Endothelial cell (in vitro differentiated cells): ENCODE measurements around the gene MT1G. TPM values are rescaled to one million over a fixed set of nuclear protein-coding genes. Genes with fewer than 3 reads are reported as not detected.
"Not testable (repeated sequence)": the region's sequence is repeated elsewhere in the genome, so short reads cannot be mapped to it uniquely, and the experiment has no call there.

Source experiments
- DNase-seq: peaks from one replicate; pipeline ENCODE4 v3.0.0; 2021; ENCODE audit warnings: low spot score
- H3K27ac Mint-ChIP-seq: one replicate; pipeline ENCODE4 v1.8.0; 2021; ENCODE audit warnings: mixed read lengths, inconsistent platforms; ENCODE audit not compliant: unreplicated experiment
- H3K27me3 Mint-ChIP-seq: one replicate; pipeline ENCODE4 v1.8.0; 2021; ENCODE audit warnings: mild to moderate bottlenecking, moderate library complexity, mixed read lengths, inconsistent platforms; ENCODE audit not compliant: unreplicated experiment
- H3K36me3 Mint-ChIP-seq: one replicate; pipeline ENCODE4 v1.8.0; 2021; ENCODE audit warnings: mild to moderate bottlenecking, low read depth, mixed read lengths, inconsistent platforms; ENCODE audit not compliant: unreplicated experiment
- H3K4me1 Mint-ChIP-seq: one replicate; pipeline ENCODE4 v1.8.0; 2021; ENCODE audit warnings: mild to moderate bottlenecking, mixed read lengths, inconsistent platforms; ENCODE audit not compliant: unreplicated experiment
- H3K4me3 Mint-ChIP-seq: one replicate; pipeline ENCODE4 v1.8.0; 2021; ENCODE audit warnings: mild to moderate bottlenecking, mixed read lengths, inconsistent platforms; ENCODE audit not compliant: unreplicated experiment
- H3K9me3 Mint-ChIP-seq: one replicate; pipeline ENCODE4 v1.8.0; 2021; ENCODE audit warnings: mixed read lengths, inconsistent platforms; ENCODE audit not compliant: unreplicated experiment
- total RNA-seq: library from RNA; stranded (reverse); fragmentation: NEBNext Ultra II Directional; extraction: Animal tissue kit (Norgen Biotek cat#: 25700); gene quantifications from one replicate; pipeline ENCODE4 v1.2.1, GENCODE V29; 2021; ENCODE audit not compliant: unreplicated experiment
- TF ChIP-seq, protein P1 (sequence below): fragments of 200-600 bp; sonication (generic); IDR thresholded peaks from one replicate; pipeline ENCODE4 v1.5.0; 2021; ENCODE audit warnings: antibody characterized with exemption; ENCODE audit not compliant: unreplicated experiment

MT1G gene
- total RNA-seq, 1 donor from 2014 or later, result not detected

DNA sequence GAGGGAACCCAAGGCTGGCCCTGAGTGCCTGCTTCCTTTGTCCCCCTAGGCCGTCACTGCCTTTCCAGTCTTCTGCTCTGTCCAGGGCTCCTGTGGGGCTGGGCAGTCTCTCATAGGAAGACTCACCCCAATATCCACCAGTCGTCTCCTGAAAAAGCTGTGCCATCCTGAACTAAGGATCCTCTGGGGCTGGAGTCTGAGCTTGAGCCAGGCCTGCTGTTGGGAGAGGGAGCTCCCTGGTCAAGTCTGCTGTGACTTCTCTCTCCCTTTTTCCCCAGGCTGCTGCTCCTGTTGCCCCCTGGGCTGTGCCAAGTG lies 2.7 kb upstream of the MT1G start:
- H3K9me3 Mint-ChIP-seq, result no peaks in the 10 kb centered on the region
- TF ChIP-seq, protein P1, sequence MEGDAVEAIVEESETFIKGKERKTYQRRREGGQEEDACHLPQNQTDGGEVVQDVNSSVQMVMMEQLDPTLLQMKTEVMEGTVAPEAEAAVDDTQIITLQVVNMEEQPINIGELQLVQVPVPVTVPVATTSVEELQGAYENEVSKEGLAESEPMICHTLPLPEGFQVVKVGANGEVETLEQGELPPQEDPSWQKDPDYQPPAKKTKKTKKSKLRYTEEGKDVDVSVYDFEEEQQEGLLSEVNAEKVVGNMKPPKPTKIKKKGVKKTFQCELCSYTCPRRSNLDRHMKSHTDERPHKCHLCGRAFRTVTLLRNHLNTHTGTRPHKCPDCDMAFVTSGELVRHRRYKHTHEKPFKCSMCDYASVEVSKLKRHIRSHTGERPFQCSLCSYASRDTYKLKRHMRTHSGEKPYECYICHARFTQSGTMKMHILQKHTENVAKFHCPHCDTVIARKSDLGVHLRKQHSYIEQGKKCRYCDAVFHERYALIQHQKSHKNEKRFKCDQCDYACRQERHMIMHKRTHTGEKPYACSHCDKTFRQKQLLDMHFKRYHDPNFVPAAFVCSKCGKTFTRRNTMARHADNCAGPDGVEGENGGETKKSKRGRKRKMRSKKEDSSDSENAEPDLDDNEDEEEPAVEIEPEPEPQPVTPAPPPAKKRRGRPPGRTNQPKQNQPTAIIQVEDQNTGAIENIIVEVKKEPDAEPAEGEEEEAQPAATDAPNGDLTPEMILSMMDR, result no peak
- DNase-seq, result no peak
- H3K4me1 Mint-ChIP-seq, result peaks cover 14% of the 10 kb centered on the region
- H3K36me3 Mint-ChIP-seq, result peaks cover 7% of the 10 kb centered on the region
- H3K27ac Mint-ChIP-seq, result no peak overlapping the region
- no peak overlapping the region for H3K4me3 Mint-ChIP-seq
- peaks cover 52% of the 10 kb centered on the region for H3K27me3 Mint-ChIP-seq

DNA sequence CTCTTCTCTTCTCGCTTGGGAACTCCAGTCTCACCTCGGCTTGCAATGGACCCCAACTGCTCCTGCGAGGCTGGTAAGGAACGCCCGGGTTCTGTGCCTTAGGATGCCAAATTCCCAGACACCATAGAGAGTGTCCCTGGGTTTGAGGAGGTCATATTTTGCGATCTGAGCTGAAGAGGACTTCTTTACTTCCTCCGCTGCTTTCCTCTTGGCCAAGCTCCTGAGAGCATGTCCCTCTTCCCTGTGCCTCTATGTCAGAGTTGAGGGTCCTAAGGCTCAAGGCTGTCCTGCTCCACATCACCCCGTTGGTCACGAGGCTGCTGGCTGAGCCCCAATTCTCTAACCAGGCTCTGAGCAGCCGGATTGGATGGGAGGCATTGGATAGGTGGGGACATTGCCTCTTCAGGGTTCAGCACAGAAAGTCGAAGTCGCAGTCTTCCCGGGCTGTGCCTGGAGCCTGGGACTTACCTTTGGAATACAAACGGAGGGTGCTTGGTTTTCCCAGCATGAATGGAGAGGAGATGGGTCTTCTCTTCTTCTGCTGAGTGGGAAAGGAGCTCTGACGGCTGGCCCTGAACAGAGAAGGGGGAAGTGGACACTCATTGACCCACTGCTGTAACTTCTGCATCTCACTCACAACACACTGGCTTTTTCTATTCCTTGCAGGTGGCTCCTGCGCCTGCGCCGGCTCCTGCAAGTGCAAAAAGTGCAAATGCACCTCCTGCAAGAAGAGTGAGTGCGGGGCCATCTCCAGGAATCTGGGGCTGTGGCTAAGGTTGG lies 2.2 kb upstream of the MT1G start:
- no peak for DNase-seq
- H3K4me3 Mint-ChIP-seq, result no peak overlapping the region
- peaks cover 47% of the 10 kb centered on the region for H3K27me3 Mint-ChIP-seq
- no peak overlapping the region for H3K27ac Mint-ChIP-seq
- H3K9me3 Mint-ChIP-seq, result no peaks in the 10 kb centered on the region
- TF ChIP-seq, protein P1, result no peak
- peaks cover 7% of the 10 kb centered on the region for H3K36me3 Mint-ChIP-seq
- H3K4me1 Mint-ChIP-seq, result peaks cover 10% of the 10 kb centered on the region

DNA sequence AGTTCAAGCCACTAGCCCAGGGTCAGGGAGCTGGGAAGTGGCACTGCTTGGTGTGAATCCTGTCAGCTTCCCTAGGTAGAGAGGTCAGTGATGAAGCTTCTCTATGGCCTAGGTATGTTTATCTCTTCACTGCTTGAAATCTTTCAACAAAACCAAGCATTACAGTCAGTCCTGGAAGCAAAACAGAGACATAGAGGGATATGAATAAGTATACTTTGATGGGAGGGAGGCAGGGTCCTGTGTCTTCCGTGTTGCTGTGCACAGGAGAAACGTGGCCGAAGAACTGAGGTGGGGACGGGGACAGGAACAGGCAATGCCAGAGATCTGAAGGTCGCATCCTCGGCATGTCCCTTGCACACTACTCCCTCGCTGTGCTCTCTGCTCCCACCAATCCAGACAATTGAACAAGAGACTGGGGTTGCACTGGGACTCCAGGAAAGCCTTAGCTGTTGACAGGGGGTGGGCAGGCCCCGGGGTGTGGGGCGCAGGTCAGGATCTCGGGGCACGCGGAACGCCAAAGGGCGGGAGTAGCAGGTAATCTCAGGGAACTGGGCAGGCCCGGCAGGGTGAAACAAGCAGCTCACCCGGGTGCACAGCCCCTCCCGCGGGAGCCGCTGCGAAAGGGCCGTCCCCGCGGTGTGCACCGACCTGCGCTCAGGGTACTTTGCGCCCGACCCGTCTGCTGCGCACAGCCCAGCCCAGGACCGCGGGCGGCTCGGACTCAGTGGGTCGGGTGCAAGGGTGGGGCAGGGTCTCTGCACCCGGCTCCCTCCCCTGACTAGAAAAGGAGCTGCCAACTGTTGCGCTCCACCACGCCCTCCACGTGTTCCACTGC lies 1.4 kb upstream of the MT1G start, which contains the start of gene MT1H:
MT1H (plus strand) TSS at position 810 of the 835 bp plus-strand sequence. CDS start 71 bp downstream, outside the sequence.
- Mint-ChIP-seq H3K27ac (no peak within 1 kb of the TSS), H3K4me1 (peaks cover 10% of the 10 kb centered on the region), H3K27me3 (peaks cover 42% of the 10 kb centered on the region), H3K9me3 (no peaks in the 10 kb centered on the region), H3K36me3 (peaks cover 7% of the 10 kb centered on the region), H3K4me3 (no peak within 1 kb of the TSS)
- DNase-seq, result no peak
- TF ChIP-seq, protein P1, result no peak

DNA sequence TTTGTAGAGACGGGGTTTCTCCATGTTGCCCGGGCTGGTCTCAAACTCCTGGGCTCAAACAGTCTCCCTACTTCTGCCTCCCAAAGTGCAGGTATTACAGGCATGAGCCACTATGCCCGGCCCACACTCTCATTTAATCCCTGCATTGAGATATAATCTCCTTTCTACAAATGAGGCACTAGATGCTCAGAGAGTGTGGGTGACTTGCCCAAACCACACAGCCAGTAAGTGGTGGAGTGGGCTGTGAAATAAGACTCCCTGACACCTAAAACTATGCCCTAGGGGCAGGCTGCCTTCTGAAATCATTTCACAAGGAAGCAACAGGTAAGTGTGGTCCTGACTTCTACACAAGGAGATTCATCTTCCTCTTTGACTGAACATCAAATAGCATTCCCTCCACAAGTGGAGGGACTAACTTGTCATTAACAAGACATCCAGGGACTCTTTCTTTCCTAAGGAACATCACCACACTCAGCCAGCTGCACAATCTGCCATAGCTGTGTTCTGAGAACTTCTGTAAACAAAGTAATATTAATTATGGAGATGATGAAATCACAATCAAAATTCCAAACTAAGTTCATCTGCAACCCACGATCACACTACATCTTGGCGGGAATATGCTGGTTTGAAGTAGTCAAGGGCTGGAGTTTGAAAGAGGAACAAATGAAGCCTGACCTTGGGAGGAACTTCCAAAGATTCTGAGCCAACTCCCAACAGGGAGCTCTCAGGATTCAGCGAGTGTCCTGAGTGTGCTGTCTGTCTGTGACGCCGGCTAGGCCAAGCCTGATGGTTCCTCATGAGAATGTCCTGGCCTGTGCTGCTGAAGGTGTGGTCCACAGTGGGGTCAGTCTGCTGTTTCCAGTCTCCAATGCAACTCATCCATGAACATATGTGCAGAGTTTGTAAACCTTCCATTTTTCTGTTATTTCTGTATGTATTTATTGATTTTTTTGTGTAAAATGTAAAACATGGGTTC lies 2.3 kb downstream of the MT1G start:
- not testable (repeated sequence) for DNase-seq, H3K27ac Mint-ChIP-seq, H3K4me3 Mint-ChIP-seq, H3K36me3 Mint-ChIP-seq, H3K9me3 Mint-ChIP-seq
- H3K4me1 Mint-ChIP-seq, result peaks cover 13% of the 10 kb centered on the region
- peaks cover 36% of the 10 kb centered on the region for H3K27me3 Mint-ChIP-seq

DNA sequence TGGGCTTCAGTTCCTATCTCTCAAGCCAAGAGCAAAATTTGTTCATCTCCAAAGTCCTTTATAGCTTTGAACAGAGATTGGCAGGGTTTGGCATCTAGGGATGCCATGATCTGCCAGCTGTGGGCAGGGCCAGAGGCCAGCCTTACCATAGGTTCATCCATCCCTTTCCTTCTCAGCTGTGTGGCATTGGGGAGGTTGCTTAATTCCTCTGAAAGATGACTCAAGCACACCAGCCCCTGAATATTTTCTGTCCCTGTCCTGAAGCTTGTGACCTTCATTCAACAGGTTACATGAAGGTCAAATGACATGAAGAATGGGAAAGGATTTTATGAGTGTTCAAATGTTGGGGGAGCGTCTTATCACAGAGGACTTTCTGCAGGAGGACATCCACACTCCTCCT lies 3.4 kb downstream of the MT1G start:
- Mint-ChIP-seq H3K9me3 (no peaks in the 10 kb centered on the region), H3K36me3 (peaks cover 7% of the 10 kb centered on the region), H3K4me3 (no peak overlapping the region), H3K4me1 (peaks cover 13% of the 10 kb centered on the region), H3K27ac (no peak overlapping the region), H3K27me3 (peaks cover 31% of the 10 kb centered on the region)
- TF ChIP-seq, protein P1, result no peak
- no peak for DNase-seq
